ENCODE data around the gene RPS6KA1.

GRCh38 chr1:26574018-26574417 lies 44.5 kb downstream of the RPS6KA1 start:
- no peak for TF ChIP-seq ZNF274 (IDR thresholded peaks at IDR 0.05; ENCODE audit: low read depth, low read length)
- no peak for TF ChIP-seq YY1 (IDR thresholded peaks at IDR 0.05; ENCODE audit: insufficient read depth, insufficient read length)
- TF ChIP-seq SUZ12 (IDR thresholded peaks at IDR 0.05; ENCODE audit: extremely low read depth, insufficient read depth, insufficient read length) = no peak
